CD4-positive, alpha-beta memory T cell (primary cell): Measurements from ENCODE around the gene FARSB. TPM values are rescaled to one million over a fixed set of nuclear protein-coding genes. Genes with fewer than 3 reads are reported as not detected.

ENCODE experiments used
- CTCF ChIA-PET: fragments of 350-600 bp; sonication (Branson Sonifier 250); formaldehyde crosslinking; loops from one replicate; lab custom pipeline; 2021; ENCODE audit warnings: inconsistent platforms; ENCODE audit not compliant: partially characterized antibody; lab: Charles Lee
- POLR2A ChIA-PET: fragments of 350-600 bp; sonication (Branson Sonifier 250); formaldehyde crosslinking; loops from one replicate; lab custom pipeline; 2021; ENCODE audit not compliant: partially characterized antibody; lab: Charles Lee
- DNase-seq, 5 donors: peaks; one replicate each; pipeline versions ENCODE4 v3.0.0 to v3.0.0-alpha.2; 2020 to 2022; ENCODE audit warnings: mixed read lengths in 1 of 5
- H3K27ac ChIP-seq: one replicate; pipeline ENCODE4 v1.7.0; 2013; ENCODE audit warnings: low read depth, low read length
- H3K27me3 ChIP-seq: 2 replicates; pipeline ENCODE4 v1.7.0; 2013; ENCODE audit warnings: mild to moderate bottlenecking, low read length, moderate library complexity; ENCODE audit not compliant: insufficient read depth
- H3K36me3 ChIP-seq: 2 replicates; pipeline ENCODE4 v1.7.0; 2013; ENCODE audit warnings: mild to moderate bottlenecking, low read length, moderate library complexity; ENCODE audit not compliant: insufficient read depth
- H3K4me1 ChIP-seq: 2 replicates; pipeline ENCODE4 v1.7.0; 2013; ENCODE audit warnings: mild to moderate bottlenecking, low read length, moderate library complexity; ENCODE audit not compliant: insufficient read depth
- H3K4me3 ChIP-seq, 2 donors: one replicate each; pipeline ENCODE4 v1.7.0; 2013; ENCODE audit warnings: low read length in 2 of 2, mild to moderate bottlenecking in 1 of 2
- H3K9me3 ChIP-seq, 2 donors: one replicate each; pipeline ENCODE4 v1.7.0; 2013; ENCODE audit warnings: low read length in 2 of 2, control low read depth in 1 of 2; ENCODE audit not compliant: control insufficient read depth in 1 of 2
- H3K27ac Mint-ChIP-seq, 7 donors: one replicate each; pipeline ENCODE4 v1.8.0; 2020 to 2021; ENCODE audit warnings: mixed read lengths in 7 of 7, mild to moderate bottlenecking in 6 of 7, inconsistent platforms in 3 of 7, moderate library complexity in 3 of 7
- H3K27me3 Mint-ChIP-seq, 2 donors: one replicate each; pipeline ENCODE4 v1.8.0; 2020 to 2021; ENCODE audit warnings: mixed read lengths in 2 of 2
- H3K36me3 Mint-ChIP-seq, 2 donors: one replicate each; pipeline ENCODE4 v1.8.0; 2020 to 2021; ENCODE audit warnings: mixed read lengths in 2 of 2, inconsistent platforms in 1 of 2, mild to moderate bottlenecking in 1 of 2
- H3K4me1 Mint-ChIP-seq, 4 donors: one replicate each; pipeline ENCODE4 v1.8.0; 2020 to 2021; ENCODE audit warnings: mixed read lengths in 4 of 4, mild to moderate bottlenecking in 1 of 4
- H3K4me3 Mint-ChIP-seq, 8 donors: one replicate each; pipeline ENCODE4 v1.8.0; 2020 to 2021; ENCODE audit warnings: mixed read lengths in 8 of 8, mild to moderate bottlenecking in 7 of 8, moderate library complexity in 6 of 8, inconsistent platforms in 3 of 8
- H3K9me3 Mint-ChIP-seq, 8 donors: one replicate each; pipeline ENCODE4 v1.8.0; 2020 to 2021; ENCODE audit warnings: mixed read lengths in 8 of 8, mild to moderate bottlenecking in 5 of 8, inconsistent platforms in 3 of 8, moderate library complexity in 1 of 8
- intact Hi-C: fragments of 100-400 bp; cut with micrococcal nuclease; formaldehyde crosslinking; loops from one replicate; pipeline ENCODE4 v1.15.1; 2023
- polyA plus RNA-seq, 2 donors: library from polyadenylated mRNA; unstranded; fragments of 300-500 nt; fragmentation: Illumina TruSeq; gene quantifications; one replicate each; pipeline ENCODE4 v1.2.3, GENCODE V29; 2021
- total RNA-seq, 2 experiments: library from RNA; stranded (reverse); gene quantifications; one replicate each; pipeline ENCODE4 v1.2.3, GENCODE V29; 2021

Gene FARSB
- total and polyA plus RNA-seq, 4 experiments from 2014 or later = 11.2 to 36.8 (median 19.0) TPM

- H3K27ac ChIP-seq = no peak overlapping the region
- ChIA-PET CTCF (no interaction called here), POLR2A (no interaction called here)
- peaks cover 6% of the 10 kb centered on the region for H3K36me3 ChIP-seq
- DNase-seq = no peak
- Mint-ChIP-seq H3K36me3 (peaks cover 35 to 59% of the 10 kb centered on the region in 2 donors), H3K27ac (peak overlapping the region in 1 of 7 donors; percentile 8), H3K4me3 (no peak overlapping the region), H3K4me1 (peaks cover 0 to 5% (median 2%) of the 10 kb centered on the region in 4 donors), H3K27me3 (no peaks in the 10 kb centered on the region), H3K9me3 (no peaks in the 10 kb centered on the region)
- H3K27me3 ChIP-seq = no peaks in the 10 kb centered on the region
- H3K4me3 ChIP-seq = no peak overlapping the region
- H3K9me3 ChIP-seq = no peaks in the 10 kb centered on the region
- H3K4me1 ChIP-seq = no peaks in the 10 kb centered on the region
- intact Hi-C loops = no loop called here
Measured at GRCh38 chr2:222575618-222576017, 80.3 kb downstream of the FARSB start.

GRCh38 chr2:222572751-222573174 is 83.1 kb downstream of the FARSB start:
- DNase-seq = no peak
- POLR2A ChIA-PET = no interaction called here
- H3K27ac Mint-ChIP-seq = peak overlapping the region in 4 of 7 donors; percentile 3 to 52 (median 30)
- intact Hi-C loops = no loop called here
- Histone ChIP-seq H3K4me1 (no peaks in the 10 kb centered on the region), H3K4me3 (no peak overlapping the region), H3K9me3 (no peaks in the 10 kb centered on the region), H3K27ac (no peak overlapping the region), H3K27me3 (no peaks in the 10 kb centered on the region), H3K36me3 (peaks cover 6% of the 10 kb centered on the region)
- H3K9me3 Mint-ChIP-seq = no peaks in the 10 kb centered on the region
- H3K4me1 Mint-ChIP-seq = peaks cover 0 to 5% (median 1%) of the 10 kb centered on the region in 4 donors
- CTCF ChIA-PET = no interaction called here
- no peaks in the 10 kb centered on the region for H3K27me3 Mint-ChIP-seq
- peaks cover 25 to 54% of the 10 kb centered on the region in 2 donors for H3K36me3 Mint-ChIP-seq
- H3K4me3 Mint-ChIP-seq = no peak overlapping the region

GRCh38 chr2:222572264-222572721 is 83.6 kb downstream of the FARSB start:
- H3K36me3 Mint-ChIP-seq = peaks cover 25 to 56% of the 10 kb centered on the region in 2 donors
- peaks cover 0 to 5% (median 1%) of the 10 kb centered on the region in 4 donors for H3K4me1 Mint-ChIP-seq
- H3K4me1 ChIP-seq = no peaks in the 10 kb centered on the region
- ChIA-PET POLR2A (no interaction called here), CTCF (no interaction called here)
- H3K9me3 ChIP-seq = no peaks in the 10 kb centered on the region
- H3K36me3 ChIP-seq = peaks cover 6% of the 10 kb centered on the region
- H3K27me3 ChIP-seq = no peaks in the 10 kb centered on the region
- DNase-seq = no peak
- intact Hi-C loops = no loop called here
- peak overlapping the region in 1 of 7 donors; percentile 38 for H3K27ac Mint-ChIP-seq
- no peaks in the 10 kb centered on the region for H3K9me3 Mint-ChIP-seq
- H3K27me3 Mint-ChIP-seq = no peaks in the 10 kb centered on the region
- no peak overlapping the region for H3K4me3 ChIP-seq
- H3K4me3 Mint-ChIP-seq = no peak overlapping the region
- H3K27ac ChIP-seq = no peak overlapping the region

- intact Hi-C loops = no loop called here
- CTCF ChIA-PET = interaction anchor here (1.3 to 1.5 kb wide), 2 partner anchors 9 to 45 kb away, joined by 3 to 4 read pairs; no protein-coding TSS in a partner anchor
Measured at GRCh38 chr2:222569826-222570225, 86.1 kb downstream of the FARSB start.

GRCh38 chr2:222568865-222569264 is 87.0 kb downstream of the FARSB start:
- H3K4me1 ChIP-seq = no peaks in the 10 kb centered on the region
- no peaks in the 10 kb centered on the region for H3K27me3 ChIP-seq
- no peak overlapping the region for H3K4me3 Mint-ChIP-seq
- no peak overlapping the region for H3K4me3 ChIP-seq
- H3K27ac Mint-ChIP-seq = no peak overlapping the region
- no peaks in the 10 kb centered on the region for H3K9me3 Mint-ChIP-seq
- ChIA-PET CTCF (interaction anchor here (1.3 kb wide), 1 partner anchor 46 kb away, joined by 3 read pairs; no protein-coding TSS in a partner anchor), POLR2A (no interaction called here)
- H3K36me3 ChIP-seq = peaks cover 6% of the 10 kb centered on the region
- H3K4me1 Mint-ChIP-seq = peaks cover 0 to 2% (median under 1%) of the 10 kb centered on the region in 4 donors
- H3K9me3 ChIP-seq = no peaks in the 10 kb centered on the region
- DNase-seq = no peak
- H3K36me3 Mint-ChIP-seq = peaks cover 22 to 56% of the 10 kb centered on the region in 2 donors
- H3K27ac ChIP-seq = no peak overlapping the region
- intact Hi-C loops = no loop called here
- no peaks in the 10 kb centered on the region for H3K27me3 Mint-ChIP-seq

More at GRCh38 chr2:222569826-222570225, 86.1 kb downstream of the FARSB start:
- no peaks in the 10 kb centered on the region for H3K9me3 ChIP-seq
- H3K4me1 Mint-ChIP-seq = peaks cover 0 to 5% (median 1%) of the 10 kb centered on the region in 4 donors
- H3K4me3 Mint-ChIP-seq = no peak overlapping the region
- H3K27me3 Mint-ChIP-seq = no peaks in the 10 kb centered on the region
- H3K9me3 Mint-ChIP-seq = no peaks in the 10 kb centered on the region
- no peak overlapping the region for H3K4me3 ChIP-seq
- H3K27me3 ChIP-seq = no peaks in the 10 kb centered on the region
- H3K36me3 Mint-ChIP-seq = peaks cover 28 to 63% of the 10 kb centered on the region in 2 donors
- H3K4me1 ChIP-seq = no peaks in the 10 kb centered on the region
- H3K27ac Mint-ChIP-seq = no peak overlapping the region
- POLR2A ChIA-PET = no interaction called here
- no peak for DNase-seq
- peaks cover 6% of the 10 kb centered on the region for H3K36me3 ChIP-seq
- no peak overlapping the region for H3K27ac ChIP-seq

- intact Hi-C loops = no loop called here
- ChIA-PET CTCF (interaction anchor here (1.6 kb wide), 2 partner anchors 21 to 248 kb away, joined by 4 read pairs; no protein-coding TSS in a partner anchor), POLR2A (no interaction called here)
- no peaks in the 10 kb centered on the region for H3K4me1 Mint-ChIP-seq
- Histone ChIP-seq H3K27ac (no peak overlapping the region), H3K36me3 (peaks cover under 1% of the 10 kb centered on the region), H3K4me3 (no peak overlapping the region), H3K27me3 (no peaks in the 10 kb centered on the region), H3K9me3 (no peaks in the 10 kb centered on the region), H3K4me1 (no peaks in the 10 kb centered on the region)
- H3K27ac Mint-ChIP-seq = no peak overlapping the region
- no peak for DNase-seq
- peaks cover 13 to 34% of the 10 kb centered on the region in 2 donors for H3K36me3 Mint-ChIP-seq
- no peaks in the 10 kb centered on the region for H3K27me3 Mint-ChIP-seq
- H3K9me3 Mint-ChIP-seq = no peaks in the 10 kb centered on the region
- H3K4me3 Mint-ChIP-seq = no peak overlapping the region
Measured at GRCh38 chr2:222566229-222566628, 89.7 kb downstream of the FARSB start.

- H3K4me1 ChIP-seq = no peaks in the 10 kb centered on the region
- CTCF ChIA-PET = interaction anchor here (0.7 to 5.7 kb wide), 4 partner anchors 51 to 506 kb away, joined by 3 to 43 read pairs (median 3); a partner anchor contains a TSS
- Mint-ChIP-seq H3K4me3 (no peak overlapping the region), H3K27me3 (no peaks in the 10 kb centered on the region), H3K36me3 (peaks cover 8 to 23% of the 10 kb centered on the region in 2 donors), H3K4me1 (no peaks in the 10 kb centered on the region), H3K9me3 (no peaks in the 10 kb centered on the region), H3K27ac (peak overlapping the region in 2 of 7 donors; percentile 41 to 61)
- no peaks in the 10 kb centered on the region for H3K9me3 ChIP-seq
- no peak for DNase-seq
- no peaks in the 10 kb centered on the region for H3K27me3 ChIP-seq
- H3K4me3 ChIP-seq = no peak overlapping the region
- POLR2A ChIA-PET = no interaction called here
- no peaks in the 10 kb centered on the region for H3K36me3 ChIP-seq
- intact Hi-C loops = no loop called here
- H3K27ac ChIP-seq = no peak overlapping the region
Measured at GRCh38 chr2:222563936-222564335, 92.0 kb downstream of the FARSB start.
